ENCODE results near the gene RABEP1. TPM values are rescaled to one million over a fixed set of nuclear protein-coding genes. Genes with fewer than 3 reads are reported as not detected.

The RABEP1 gene
- total RNA-seq, 2 donors from 2014 or later: 32.2 to 32.8 TPM

GRCh38 chr17:5373112-5373511 lies 91.0 kb downstream of the RABEP1 start:
- H3K9ac ChIP-seq (ENCODE audit: extremely low read depth, low read length, poor library complexity, severe bottlenecking): no peak overlapping the region
- H3K27me3 ChIP-seq (ENCODE audit: control insufficient read depth, insufficient read depth, low read length, poor library complexity, severe bottlenecking): no peaks in the 10 kb centered on the region
- WGBS, 2 experiments (ENCODE audit: insufficient coverage in 1 of 2, insufficient read length in 1 of 2): 93 to 94% methylated on average over 6 of the region's 6 CpGs
- TF ChIP-seq CTCF (conservative IDR thresholded peaks at IDR 0.05): no peak
- Mint-ChIP-seq H3K27ac (no peak overlapping the region), H3K36me3 (ENCODE audit: low read depth) (peaks cover 69% of the 10 kb centered on the region), H3K27me3 (ENCODE audit: insufficient read depth) (no peaks in the 10 kb centered on the region), H3K4me3 (no peak overlapping the region), H3K4me1 (no peaks in the 10 kb centered on the region), H3K9me3 (no peaks in the 10 kb centered on the region)
- H3K4me1 ChIP-seq (ENCODE audit: control insufficient read depth, insufficient read depth, low read length): no peaks in the 10 kb centered on the region
- H3K27ac ChIP-seq (ENCODE audit: low read depth, low read length): no peak overlapping the region
- H3K4me3 ChIP-seq (ENCODE audit: low read length): no peak overlapping the region
- DNase-seq: no peak
- peaks cover 57% of the 10 kb centered on the region for H3K36me3 ChIP-seq (ENCODE audit: control insufficient read depth, insufficient read depth, low read length)
- no peaks in the 10 kb centered on the region for H3K9me3 ChIP-seq (ENCODE audit: control insufficient read depth, low read length)

DNA sequence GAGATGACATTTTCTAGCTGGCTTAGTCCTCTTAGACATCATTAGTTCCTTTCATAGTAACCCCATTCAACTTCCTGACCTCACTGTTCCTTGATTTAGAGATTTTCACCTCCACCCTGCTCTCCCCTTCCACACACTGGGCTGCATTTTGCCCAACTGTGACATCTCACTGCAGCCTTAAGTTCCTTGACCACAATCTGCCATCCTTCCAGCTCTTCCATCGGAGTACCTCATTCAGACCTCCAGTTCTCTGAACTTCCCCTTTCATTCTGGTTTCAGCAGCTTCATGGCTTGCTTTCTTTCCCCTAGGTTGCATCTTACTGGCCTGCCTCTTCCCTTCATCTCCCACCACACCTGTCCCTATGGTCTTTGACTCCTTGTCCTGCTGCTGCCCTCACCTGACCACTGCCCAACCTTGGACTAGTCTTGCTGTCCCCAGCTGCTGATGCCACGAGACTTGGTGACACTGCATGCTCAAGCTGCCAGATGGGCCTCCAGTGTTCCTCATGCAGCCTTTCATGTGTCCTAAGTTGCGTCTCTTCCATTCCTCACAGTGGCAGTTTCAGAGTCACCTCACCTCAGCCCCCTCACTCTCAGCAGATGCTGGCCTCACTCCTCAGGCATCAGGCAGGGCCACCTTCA lies 96.6 kb downstream of the RABEP1 start:
- peaks cover 78% of the 10 kb centered on the region for H3K36me3 ChIP-seq (ENCODE audit: control insufficient read depth, insufficient read depth, low read length)
- 88 to 100% methylated on average over 3 of the region's 3 CpGs for WGBS, 2 experiments (ENCODE audit: insufficient coverage in 1 of 2, insufficient read length in 1 of 2)
- H3K4me3 Mint-ChIP-seq: no peak overlapping the region

DNA sequence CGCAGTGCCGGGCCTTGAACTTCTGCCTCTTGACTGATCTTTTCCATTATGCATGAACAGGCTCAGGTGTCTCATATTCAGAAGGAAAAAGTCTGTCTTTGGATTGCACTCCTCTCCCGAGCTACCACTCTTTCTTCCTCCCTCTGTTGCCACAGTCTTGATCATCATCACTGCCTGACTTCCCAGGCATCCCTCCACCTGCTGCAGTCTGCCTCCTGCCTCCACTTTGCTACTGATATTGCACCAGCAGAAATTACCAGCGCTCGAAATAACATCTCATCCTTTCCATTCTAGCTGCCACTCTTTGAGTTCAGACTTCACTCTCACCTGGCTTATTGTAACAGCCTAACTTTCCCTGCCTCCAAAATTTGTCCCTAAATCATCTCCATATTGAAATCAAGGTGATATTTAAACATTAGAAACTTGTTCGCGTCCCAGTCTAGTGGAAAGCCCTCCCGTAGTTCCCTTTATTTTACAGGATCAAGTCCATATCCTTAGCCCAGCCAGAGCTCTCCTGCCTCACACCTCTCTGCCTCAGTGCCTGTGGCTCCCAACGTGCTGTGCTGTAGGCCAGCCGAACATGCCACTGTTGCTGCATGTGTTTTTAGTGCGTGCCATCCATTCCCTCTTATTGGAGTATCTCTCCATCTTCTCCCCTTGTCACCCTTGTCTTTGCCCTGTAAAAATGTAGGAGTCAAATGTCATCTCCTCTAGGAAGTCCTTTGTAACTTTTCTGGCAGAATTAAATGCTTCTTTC lies 97.4 kb downstream of the RABEP1 start:
- Histone ChIP-seq H3K4me1 (ENCODE audit: control insufficient read depth, insufficient read depth, low read length) (no peaks in the 10 kb centered on the region), H3K4me3 (ENCODE audit: low read length) (no peak overlapping the region), H3K9me3 (ENCODE audit: control insufficient read depth, low read length) (no peaks in the 10 kb centered on the region), H3K36me3 (ENCODE audit: control insufficient read depth, insufficient read depth, low read length) (peaks cover 81% of the 10 kb centered on the region), H3K9ac (ENCODE audit: extremely low read depth, low read length, poor library complexity, severe bottlenecking) (no peak overlapping the region), H3K27ac (ENCODE audit: low read depth, low read length) (no peak overlapping the region), H3K27me3 (ENCODE audit: control insufficient read depth, insufficient read depth, low read length, poor library complexity, severe bottlenecking) (no peaks in the 10 kb centered on the region)
- DNase-seq: no peak
- Mint-ChIP-seq H3K36me3 (ENCODE audit: low read depth) (peaks cover 71% of the 10 kb centered on the region), H3K4me3 (no peak overlapping the region), H3K27ac (no peak overlapping the region), H3K4me1 (no peaks in the 10 kb centered on the region), H3K9me3 (no peaks in the 10 kb centered on the region), H3K27me3 (ENCODE audit: insufficient read depth) (no peaks in the 10 kb centered on the region)
- WGBS, 2 experiments (ENCODE audit: insufficient coverage in 1 of 2, insufficient read length in 1 of 2): 88% methylated on average over 8 to 11 of the region's 11 CpGs
- no peak for TF ChIP-seq CTCF (conservative IDR thresholded peaks at IDR 0.05)

More for the DNA sequence above, 96.6 kb downstream of the RABEP1 start:
- H3K9ac ChIP-seq (ENCODE audit: extremely low read depth, low read length, poor library complexity, severe bottlenecking): no peak overlapping the region
- Mint-ChIP-seq H3K36me3 (ENCODE audit: low read depth) (peaks cover 72% of the 10 kb centered on the region), H3K27ac (no peak overlapping the region), H3K27me3 (ENCODE audit: insufficient read depth) (no peaks in the 10 kb centered on the region), H3K9me3 (no peaks in the 10 kb centered on the region), H3K4me1 (no peaks in the 10 kb centered on the region)
- H3K4me3 ChIP-seq (ENCODE audit: low read length): no peak overlapping the region
- H3K9me3 ChIP-seq (ENCODE audit: control insufficient read depth, low read length): no peaks in the 10 kb centered on the region
- no peak for DNase-seq
- no peak for TF ChIP-seq CTCF (conservative IDR thresholded peaks at IDR 0.05)
- H3K27ac ChIP-seq (ENCODE audit: low read depth, low read length): no peak overlapping the region
- H3K4me1 ChIP-seq (ENCODE audit: control insufficient read depth, insufficient read depth, low read length): no peaks in the 10 kb centered on the region
- no peaks in the 10 kb centered on the region for H3K27me3 ChIP-seq (ENCODE audit: control insufficient read depth, insufficient read depth, low read length, poor library complexity, severe bottlenecking)
